Skin epidermis (tissue), 12 donors: Measurements from ENCODE around the gene EMP1.

ENCODE experiments used
- H3K27ac ChIP-seq, 21 experiments: fragments of 200-600 bp; sonication (generic) in 11 of 21; one replicate each; pipeline ENCODE4 v1.5.0; 2020; ENCODE audit warnings: mild to moderate bottlenecking in 3 of 21, inconsistent platforms in 2 of 21, moderate library complexity in 2 of 21
- H3K4me3 ChIP-seq, 7 experiments: fragments of 200-600 bp; sonication (generic) in 2 of 7; one replicate each; pipeline ENCODE4 v1.5.0; 2020; ENCODE audit warnings: inconsistent platforms in 2 of 7, mild to moderate bottlenecking in 2 of 7, moderate library complexity in 1 of 7

Gene EMP1

DNA sequence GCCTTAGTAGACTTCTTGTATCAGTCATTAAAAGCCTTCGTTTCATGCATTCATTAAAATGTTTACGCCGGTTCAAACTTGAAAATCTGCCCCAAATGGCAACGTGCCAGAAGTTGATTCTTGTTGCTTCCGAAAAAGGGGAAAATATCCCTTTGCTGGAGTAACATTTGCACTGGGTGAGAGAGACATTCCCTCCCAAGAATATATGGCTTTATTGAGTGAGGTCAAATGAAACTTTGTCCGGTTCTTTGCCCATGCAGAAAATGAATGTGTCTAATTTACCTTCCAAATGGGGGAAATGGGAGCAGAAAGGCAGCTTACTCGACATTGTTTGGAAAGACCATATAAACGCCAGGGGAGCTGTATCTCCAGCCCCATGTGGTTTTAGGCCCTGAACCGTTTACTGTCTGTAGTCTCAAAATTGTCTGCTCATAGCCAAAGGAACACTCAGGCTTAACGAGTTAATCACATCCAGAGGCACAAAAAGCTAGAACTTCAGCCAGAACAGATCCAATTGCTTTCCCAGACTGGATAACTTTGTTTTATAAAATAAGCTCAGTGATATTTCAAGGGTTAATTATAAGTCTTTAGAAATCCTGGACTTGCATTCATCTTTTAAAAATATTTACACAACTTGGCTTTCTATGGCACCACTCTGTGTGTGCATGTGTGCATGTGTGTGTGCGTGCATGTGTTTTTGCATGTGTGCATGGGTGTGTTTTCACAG lies 2.9 kb upstream of the EMP1 start:
- peak overlapping the region in 15 of 21 experiments; percentile 7 to 98 (median 68) for H3K27ac ChIP-seq

DNA sequence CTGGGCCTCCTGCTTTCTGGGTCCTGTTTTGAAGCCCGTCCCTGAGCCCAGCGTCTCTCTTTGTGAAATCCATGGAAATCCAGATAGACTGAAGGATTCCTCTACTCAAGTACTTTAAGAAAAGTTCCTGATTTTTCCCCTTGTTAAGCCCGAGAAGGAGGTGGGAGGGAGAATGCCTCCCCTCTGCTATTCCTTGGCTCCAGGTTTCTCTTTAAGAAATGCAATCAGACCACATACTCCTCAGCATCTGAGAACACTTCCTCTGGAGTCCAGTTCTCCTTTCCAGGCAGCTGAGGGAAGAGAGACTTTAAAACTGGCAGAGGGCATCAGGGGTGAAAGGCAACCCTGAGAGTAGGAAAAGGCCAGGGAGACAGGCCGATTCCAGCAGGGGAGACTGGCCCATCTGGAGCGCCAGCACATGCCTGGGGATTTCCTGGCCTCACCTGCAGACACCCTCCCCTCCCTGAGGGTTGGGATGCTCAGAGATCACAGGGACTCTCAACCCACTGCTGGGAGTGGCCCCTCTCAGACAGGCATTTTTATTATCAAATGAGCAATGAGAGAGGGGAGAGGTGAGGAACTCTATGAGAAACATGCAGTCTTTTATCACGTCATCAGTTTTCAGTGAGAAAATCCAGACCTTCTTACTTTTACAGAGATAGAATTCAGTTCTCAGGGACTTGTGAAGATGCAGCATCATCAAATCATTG lies 2.0 kb upstream of the EMP1 start:
- Histone ChIP-seq H3K27ac (peak overlapping the region in 17 of 21 experiments; percentile 7 to 98 (median 68)), H3K4me3 (no peak overlapping the region)

More for the DNA sequence above, 2.9 kb upstream of the EMP1 start:
- no peak overlapping the region for H3K4me3 ChIP-seq

DNA sequence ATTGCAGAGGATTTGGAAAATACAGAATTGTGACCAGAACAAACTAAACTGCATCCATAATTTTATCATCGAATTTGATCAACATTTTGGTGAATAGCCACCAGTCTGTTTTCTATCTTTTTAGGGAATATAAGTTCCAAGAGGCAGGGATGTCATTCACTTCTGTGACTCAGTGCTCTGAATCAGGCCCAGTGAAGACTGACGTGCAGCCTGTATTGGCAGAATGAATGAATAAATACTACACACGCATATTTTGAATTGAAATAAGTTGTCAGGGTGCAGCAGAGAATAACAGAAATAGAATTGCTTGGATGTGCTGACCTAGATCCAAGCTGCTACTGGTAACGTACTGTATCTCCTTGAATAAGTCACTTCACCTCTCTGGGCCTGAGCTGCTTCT lies 1.3 kb upstream of the EMP1 start:
- H3K27ac ChIP-seq = peak overlapping the region in 16 of 21 experiments; percentile 43 to 98 (median 86)

DNA sequence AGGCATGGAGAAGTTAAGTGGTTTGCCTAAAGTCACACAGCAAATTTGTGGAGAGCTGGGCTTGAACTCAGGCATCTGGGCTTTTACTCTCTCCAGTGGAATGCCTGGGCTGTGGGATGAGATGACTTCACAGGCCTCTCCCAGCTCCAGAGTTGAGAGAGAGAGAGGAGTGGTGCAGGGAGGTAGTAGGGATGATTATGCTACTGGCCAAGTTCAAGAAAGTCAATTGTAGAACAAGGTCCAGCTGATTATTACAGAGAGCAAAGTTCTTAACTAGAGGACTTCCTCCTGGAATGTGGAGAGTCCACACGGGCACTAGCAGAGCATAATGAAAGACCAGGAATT lies 769 bp upstream of the EMP1 start:
- Histone ChIP-seq H3K27ac (peak overlapping the region in 20 of 21 experiments; percentile 20 to 98 (median 85)), H3K4me3 (peak overlapping the region in 1 of 7 experiments; percentile 41)

More for the DNA sequence above, 1.3 kb upstream of the EMP1 start:
- H3K4me3 ChIP-seq = no peak overlapping the region

DNA sequence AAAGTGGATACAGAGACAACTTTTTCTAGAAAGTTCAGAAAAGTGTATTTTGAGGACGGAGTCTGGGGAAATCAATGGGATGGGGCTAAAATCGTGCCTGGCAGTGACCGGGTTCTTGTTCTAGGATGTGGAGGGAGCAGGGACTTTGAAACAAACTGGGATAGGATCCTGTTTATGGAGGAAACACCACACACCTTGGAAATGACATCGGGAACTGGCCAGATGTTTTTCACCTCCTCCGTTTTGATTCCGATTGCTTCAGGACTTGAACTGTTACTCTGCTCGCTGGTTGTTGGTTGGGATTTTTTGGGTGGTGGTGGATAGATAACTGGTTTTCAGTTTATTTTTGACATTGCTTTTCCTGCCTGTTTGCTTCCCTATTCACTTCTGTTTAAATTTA lies 506 bp downstream of the EMP1 start:
- Histone ChIP-seq H3K27ac (peak overlapping the region; percentile 54 to 98 (median 87)), H3K4me3 (peak overlapping the region; percentile 39 to 63 (median 52))

DNA sequence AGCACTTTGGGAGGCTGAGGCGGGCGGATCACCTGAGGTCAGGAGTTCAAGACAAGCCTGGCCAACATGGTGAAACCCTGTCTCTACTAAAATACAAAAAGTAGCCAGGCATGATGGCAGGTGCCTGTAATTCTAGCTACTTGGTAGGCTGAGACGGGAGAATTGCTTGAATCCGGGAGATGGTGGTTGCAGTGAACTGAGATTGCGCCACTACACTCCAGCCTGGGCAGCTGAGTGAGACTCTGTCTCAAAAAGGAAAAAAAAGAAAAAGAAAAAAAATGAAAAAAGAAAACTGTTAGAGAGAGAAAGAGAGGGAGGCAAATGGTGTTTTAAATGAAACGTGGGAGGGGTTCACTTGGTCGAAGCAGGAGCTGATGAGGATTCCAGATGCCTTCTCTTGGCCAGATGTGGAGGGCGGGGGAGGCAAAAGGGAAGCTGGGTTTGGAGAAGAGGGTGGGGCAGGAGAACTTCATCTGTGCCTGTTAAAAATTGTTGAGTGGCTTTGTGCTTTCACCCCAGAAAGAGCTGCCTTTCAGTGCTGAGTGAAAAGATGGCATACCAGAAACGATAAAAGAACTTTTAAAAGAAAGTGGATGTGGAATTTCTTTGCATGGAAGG lies 1.1 kb downstream of the EMP1 start:
- peak overlapping the region; percentile 54 to 98 (median 87) for H3K27ac ChIP-seq
- H3K4me3 ChIP-seq = peak overlapping the region; percentile 39 to 63 (median 52)

DNA sequence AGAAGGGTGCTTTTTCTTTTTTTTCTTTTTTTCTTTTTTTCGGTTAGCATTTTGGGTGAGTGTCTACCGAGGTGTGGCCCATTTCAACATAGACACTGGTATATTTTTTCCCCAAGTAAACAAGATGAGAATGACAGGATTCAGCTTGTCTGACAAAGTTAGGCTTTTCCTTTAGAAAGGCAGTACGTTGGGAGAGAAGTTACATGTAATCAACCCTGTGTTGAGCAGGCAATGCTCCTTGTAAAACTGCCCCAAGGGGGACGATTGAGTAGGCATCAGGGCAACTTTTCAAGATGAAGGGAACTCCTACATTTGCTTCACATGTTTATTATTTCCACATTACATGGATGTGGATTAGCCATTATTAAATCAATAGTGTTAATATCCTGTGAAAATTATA lies 1.7 kb downstream of the EMP1 start:
- Histone ChIP-seq H3K27ac (peak overlapping the region in 20 of 21 experiments; percentile 25 to 98 (median 87)), H3K4me3 (peak overlapping the region; percentile 39 to 63 (median 52))

DNA sequence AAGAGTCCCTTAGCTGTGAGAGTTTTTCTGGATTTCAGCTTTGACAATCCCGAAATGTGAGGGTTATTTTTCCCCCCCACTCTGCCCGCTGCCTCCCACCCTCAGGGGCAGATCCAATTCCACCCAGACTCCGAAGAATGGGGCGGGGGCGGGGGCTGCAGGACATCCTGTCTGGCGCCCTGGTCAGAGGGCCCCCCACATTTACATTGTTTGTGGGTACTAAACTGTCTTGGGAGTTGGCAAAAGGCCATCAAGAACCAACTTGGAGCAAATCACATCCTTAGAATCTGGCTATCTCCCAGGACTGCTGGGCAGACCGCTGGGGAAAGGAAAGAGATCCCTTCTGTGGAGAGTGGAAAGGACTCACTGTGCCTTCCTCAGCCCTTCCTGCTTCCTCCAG lies 2.4 kb downstream of the EMP1 start:
- Histone ChIP-seq H3K4me3 (peak overlapping the region; percentile 39 to 63 (median 52)), H3K27ac (peak overlapping the region in 20 of 21 experiments; percentile 61 to 98 (median 87))

DNA sequence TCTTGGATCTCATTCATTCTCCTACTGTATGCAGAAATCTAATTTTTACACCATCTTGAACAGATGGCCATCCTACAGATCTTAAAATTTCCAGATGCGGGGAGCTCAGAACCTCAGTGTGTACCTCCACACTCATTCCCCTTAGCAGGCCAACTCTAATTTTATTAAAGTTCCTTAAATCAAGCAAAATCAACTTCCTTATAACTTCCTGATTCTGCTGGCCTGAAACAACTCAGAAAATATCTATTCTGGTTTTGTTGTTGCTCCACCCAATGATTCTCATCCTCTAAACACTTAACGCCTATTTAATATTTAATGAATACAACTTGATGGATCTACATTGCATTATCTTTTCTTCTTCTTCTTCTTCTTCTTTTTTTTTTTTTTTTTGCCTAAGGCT lies 3.1 kb downstream of the EMP1 start:
- Histone ChIP-seq H3K4me3 (peak overlapping the region; percentile 39 to 63 (median 52)), H3K27ac (peak overlapping the region in 19 of 21 experiments; percentile 61 to 98 (median 87))

DNA sequence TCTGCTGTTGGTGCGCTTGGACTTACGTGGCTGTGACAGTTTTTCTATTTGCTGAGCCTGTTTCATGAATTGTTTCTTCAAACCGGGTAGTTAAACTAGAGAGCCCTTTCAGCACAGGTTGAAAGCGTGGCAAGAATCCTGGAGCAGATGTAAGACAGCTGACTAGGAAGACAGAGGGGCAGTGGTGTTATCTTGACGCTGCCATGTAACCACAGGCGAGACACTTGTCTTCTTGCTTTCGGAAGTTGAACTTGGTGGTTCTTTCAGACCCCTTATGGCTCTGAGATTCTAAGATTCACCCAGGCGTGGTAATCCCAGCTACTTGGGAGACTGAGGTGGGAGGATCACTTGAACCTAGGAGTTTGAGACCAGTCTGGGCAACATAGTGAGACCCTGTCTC lies 4.3 kb downstream of the EMP1 start:
- Histone ChIP-seq H3K4me3 (peak overlapping the region in 2 of 7 experiments; percentile 11 to 55), H3K27ac (peak overlapping the region in 17 of 21 experiments; percentile 12 to 93 (median 70))

DNA sequence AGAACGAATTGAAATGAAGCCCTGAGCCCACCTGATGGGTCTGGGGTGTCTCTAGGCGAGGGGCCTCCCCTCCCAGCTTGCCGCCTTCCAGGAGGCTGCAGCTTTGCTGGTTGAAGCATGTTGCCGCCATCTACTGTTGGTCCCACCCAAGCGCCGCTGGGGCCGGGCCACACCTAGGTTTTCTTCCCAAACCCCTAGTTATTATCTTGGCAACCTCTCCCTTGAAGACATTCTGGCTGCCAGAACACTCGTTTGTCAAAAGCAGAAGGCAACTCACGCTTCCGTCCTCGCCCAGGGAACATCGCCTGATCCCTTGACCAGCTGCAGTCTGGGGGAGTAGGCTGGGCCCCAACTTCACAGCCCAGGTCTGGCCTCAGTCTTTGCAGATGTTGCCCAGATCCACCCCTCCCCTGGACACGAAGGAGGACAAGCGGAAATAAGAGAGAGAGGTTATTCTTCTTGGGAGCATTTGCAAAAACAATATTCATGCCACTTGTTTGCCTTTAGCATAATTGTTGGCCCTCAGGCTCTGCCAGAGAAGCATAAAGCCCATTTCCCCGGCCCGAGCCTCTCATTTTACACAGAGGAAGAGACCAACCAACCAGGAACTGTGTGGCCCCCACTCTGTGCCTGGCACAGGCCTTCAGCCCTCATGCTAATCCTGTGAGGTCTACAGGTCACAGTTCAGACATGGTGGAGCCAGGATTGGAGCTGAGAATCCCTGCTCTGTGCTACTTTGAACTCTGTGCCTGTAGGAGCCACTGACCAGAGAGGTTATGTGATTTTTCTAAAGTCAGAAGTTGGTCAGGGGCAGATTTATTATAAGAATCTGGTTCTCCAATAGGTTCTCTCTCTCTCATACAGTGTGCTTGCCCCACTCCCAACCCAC lies 6.8 kb downstream of the EMP1 start:
- Histone ChIP-seq H3K4me3 (peak overlapping the region in 1 of 7 experiments; percentile 1), H3K27ac (peak overlapping the region; percentile 4 to 93 (median 69))

DNA sequence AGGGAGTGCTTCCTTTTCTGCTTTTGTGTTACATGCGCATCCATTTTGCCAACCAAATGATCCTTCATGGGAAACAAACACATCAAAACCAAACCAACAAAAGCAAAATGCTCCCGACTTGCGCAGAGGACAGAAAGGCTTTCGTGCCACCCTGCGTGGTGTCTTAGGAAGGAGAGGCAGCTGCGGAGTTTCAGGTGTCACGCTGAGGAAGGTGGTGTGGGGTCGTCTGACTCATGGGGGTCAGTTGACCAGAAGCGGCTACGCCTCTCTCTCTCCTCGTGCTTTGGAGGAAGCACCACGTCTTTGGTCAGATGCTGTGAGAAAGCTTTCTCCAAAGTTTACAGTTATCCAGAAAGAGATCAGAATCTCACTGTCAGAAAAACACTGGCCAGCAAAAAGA lies 7.9 kb downstream of the EMP1 start:
- Histone ChIP-seq H3K27ac (peak overlapping the region in 10 of 21 experiments; percentile 29 to 93 (median 76)), H3K4me3 (no peak overlapping the region)

DNA sequence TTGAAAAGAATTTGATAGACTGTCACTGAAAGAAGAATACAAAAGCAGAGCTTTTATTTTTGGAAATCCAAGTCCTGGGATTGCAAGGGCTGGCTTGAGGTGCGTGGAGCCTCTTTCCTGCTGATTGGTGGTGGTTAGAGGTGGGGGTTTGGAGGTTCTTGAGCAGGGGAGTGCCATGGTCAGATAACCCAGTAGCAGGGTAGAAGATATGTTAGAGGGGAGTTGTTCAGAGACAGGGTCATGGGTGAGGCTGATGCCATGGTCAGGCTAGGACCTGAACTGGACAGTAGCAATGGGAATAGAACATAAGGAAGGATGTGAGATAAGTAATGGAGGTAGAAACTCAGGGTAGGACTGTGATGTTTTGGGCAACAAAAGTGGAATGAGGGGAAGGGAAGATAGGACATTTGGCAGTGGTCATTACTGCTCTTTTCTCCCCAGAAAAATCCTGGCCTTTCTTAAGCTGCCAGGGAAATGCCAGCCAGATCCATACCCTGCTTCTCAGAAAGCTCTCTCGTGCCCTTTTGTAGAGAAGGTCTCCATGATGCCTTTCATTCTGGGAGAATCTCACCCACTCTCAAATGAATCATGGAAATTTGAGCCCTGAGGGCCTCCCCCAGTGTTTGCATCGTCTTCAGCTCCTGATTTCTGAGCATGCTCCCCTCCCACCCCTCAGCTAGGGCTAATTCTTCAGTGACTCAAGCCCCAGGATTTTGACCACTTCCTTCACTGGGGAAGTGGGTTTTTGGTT lies 9.5 kb downstream of the EMP1 start:
- peak overlapping the region in 17 of 21 experiments; percentile 1 to 86 (median 56) for H3K27ac ChIP-seq
- no peak overlapping the region for H3K4me3 ChIP-seq

DNA sequence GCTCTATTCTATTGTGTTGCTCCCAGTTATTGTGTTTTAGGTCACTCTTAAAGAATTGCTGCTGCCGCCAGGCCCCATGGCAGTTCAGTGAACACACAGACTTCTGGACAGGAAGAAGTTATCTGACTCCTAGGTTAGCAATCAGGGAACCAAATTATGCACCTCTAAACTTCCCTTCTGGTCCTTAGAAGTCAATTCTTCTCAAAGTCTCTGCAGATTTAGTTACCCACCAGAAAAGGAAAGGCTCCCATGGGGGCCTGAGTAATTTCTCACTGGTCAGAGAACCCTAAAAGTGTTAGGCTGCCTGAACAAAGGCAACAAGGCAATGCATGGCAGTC lies 10.0 kb downstream of the EMP1 start:
- Histone ChIP-seq H3K27ac (peak overlapping the region in 16 of 21 experiments; percentile 1 to 86 (median 52)), H3K4me3 (no peak overlapping the region)

DNA sequence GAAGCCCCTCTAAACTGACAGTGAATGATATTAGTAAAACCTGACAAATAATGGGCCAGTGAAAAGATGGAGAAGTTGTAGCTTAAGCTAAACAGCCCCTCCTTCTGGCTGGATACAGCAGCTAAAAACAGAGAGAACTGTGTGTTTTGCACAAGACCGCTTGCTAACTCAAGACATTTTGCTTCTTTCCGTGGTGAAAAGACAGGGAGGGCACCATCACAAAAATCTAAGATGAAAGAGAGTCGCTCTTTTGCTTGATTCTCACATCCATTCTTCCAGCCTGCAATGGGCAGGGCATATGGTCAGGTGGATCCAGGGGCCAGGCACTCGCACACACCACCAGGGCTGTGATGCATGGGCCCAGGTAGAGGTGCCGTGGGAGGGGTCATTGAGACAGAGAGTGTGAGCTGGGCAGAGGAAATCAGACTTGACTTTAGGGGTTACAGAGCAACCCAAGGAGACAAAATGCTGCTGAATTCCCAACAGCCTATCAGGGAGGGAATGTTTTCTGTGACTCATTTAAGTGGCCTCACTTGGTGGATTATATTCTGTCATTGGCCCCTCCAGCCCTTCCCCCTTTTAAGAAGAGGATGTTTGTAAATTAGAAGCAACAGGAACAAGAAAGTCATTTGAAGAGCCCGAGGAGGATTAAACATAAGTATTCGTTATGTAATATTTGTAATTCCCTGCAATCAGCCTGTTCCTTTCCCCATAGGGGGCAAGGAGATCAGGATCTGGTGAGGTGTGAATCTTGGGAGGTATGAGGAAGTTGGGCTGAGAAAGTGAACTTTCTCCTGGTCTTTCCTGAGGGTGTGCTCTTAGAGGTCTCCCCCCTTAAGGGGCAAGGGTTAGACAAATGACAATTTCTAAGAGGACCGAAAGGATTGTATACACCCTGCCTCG lies 12.3 kb downstream of the EMP1 start:
- Histone ChIP-seq H3K4me3 (no peak overlapping the region), H3K27ac (peak overlapping the region in 13 of 21 experiments; percentile 4 to 86 (median 33))

DNA sequence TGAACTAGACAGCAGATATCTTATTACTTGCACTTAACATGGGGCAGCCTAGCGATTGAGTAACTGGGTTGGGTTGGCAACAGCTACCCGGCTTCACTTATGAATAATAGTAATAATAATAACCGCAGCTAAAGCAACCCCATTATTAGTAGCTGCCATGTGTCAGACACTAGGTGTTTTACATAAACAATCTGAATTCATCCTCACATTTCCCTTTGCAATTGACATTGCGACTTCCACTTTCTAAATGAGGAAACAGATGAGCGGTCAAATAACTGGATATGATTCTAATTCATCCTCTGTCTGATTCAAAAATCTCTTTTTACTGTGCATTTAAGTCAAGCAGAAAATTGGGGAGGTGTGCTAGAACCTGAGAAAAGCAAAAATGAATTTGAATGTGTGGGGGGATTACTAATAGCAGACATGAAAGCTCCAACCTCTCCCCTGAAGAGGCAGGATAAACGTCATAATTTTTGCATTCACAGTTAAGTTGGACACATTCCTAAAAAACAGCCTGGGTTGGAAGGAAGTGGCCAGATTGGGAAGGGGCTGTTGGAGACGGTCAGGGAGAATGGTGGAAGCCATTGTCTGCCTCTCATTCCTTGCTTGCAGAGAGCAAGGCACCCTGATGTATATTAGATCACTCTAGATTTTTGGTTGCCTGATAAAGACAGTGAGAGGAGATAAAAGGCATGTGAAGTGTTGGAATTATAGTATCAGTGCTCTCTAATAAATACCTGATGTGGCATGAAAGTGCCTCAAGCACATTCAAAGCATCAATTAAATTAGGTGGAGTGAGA lies 13.1 kb downstream of the EMP1 start:
- peak overlapping the region in 10 of 21 experiments; percentile 8 to 86 (median 25) for H3K27ac ChIP-seq
- no peak overlapping the region for H3K4me3 ChIP-seq
